Adrenal gland (tissue), 5 donors: ENCODE data around the gene RAI14.

Source experiments
- POLR2A ChIP-seq, 2 donors: fragments of 450-650 bp; IDR thresholded peaks; one replicate each; pipeline ENCODE4 v1.6.1; 2017; ENCODE audit warnings: antibody characterized with exemption in 2 of 2, mild to moderate bottlenecking in 2 of 2, moderate library complexity in 1 of 2
- TF ChIP-seq, protein P1 (sequence below), 6 experiments: fragments of 450-650 bp in 4 of 6; fragments of 200-600 bp in 2 of 6; sonication (generic) in 1 of 6; IDR thresholded peaks; 1 replicate in 5 of 6; 2 replicates in 1 of 6; pipeline versions ENCODE4 v1.5.1 to v1.8.0; 2016 to 2021; ENCODE audit warnings: antibody characterized with exemption in 6 of 6, mild to moderate bottlenecking in 2 of 6, moderate library complexity in 1 of 6
- donor health status: DM: no; HTN: no; CAD: no.

DNA sequence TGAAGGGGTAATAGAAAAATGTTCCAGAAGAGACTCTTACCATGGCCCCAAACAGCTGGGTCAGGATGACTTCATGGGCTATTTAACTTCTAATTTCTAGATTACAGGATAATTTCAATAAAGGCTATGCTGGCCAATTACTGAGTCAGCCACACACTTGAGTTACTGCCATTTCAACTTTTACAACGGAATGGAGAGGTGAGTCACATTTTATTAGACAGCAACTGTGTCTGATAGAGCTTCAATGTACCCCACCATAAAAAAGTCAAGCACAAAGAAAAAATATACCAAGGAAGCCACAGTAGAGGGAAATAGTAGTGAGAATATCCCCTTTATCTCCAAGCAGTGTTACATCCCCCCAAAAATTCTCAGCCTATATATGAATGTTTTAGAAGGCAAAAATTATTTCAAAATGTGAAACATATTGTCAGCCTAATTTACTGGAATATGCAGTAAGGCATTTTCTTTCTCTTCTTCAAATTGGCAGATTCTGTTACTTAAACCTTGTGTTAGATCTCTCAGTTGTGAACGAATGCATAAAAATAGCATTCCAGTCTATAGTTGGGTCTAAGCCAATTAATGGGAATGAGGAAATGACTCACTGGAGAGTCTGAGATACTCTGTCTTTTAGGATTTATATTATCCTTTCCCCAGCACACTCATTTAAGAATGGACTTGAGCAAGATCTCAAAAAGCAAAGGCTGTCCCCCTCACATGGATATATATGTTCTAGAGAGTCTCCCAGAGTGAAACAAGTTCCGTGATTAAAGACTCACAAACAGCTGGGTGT lies 47.1 kb upstream of the RAI14 start:
- TF ChIP-seq, protein P1, sequence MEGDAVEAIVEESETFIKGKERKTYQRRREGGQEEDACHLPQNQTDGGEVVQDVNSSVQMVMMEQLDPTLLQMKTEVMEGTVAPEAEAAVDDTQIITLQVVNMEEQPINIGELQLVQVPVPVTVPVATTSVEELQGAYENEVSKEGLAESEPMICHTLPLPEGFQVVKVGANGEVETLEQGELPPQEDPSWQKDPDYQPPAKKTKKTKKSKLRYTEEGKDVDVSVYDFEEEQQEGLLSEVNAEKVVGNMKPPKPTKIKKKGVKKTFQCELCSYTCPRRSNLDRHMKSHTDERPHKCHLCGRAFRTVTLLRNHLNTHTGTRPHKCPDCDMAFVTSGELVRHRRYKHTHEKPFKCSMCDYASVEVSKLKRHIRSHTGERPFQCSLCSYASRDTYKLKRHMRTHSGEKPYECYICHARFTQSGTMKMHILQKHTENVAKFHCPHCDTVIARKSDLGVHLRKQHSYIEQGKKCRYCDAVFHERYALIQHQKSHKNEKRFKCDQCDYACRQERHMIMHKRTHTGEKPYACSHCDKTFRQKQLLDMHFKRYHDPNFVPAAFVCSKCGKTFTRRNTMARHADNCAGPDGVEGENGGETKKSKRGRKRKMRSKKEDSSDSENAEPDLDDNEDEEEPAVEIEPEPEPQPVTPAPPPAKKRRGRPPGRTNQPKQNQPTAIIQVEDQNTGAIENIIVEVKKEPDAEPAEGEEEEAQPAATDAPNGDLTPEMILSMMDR (IDR thresholded peaks at IDR 0.05), result no peak
- TF ChIP-seq POLR2A (IDR thresholded peaks at IDR 0.05), result no peak
